Measurements from ENCODE around the gene SLC26A8.
"Not testable (repeated sequence)": the region's sequence is repeated elsewhere in the genome, so short reads cannot be mapped to it uniquely, and the experiment has no call there.

Gene SLC26A8

GRCh38 chr6:36038120-36038876, 13.9 kb upstream of the SLC26A8 start:
- no peak overlapping the region for H3K27ac Mint-ChIP-seq

GRCh38 chr6:36035225-36035624, 10.8 kb upstream of the SLC26A8 start:
- Mint-ChIP-seq H3K27me3 (no peaks in the 10 kb centered on the region), H3K36me3 (ENCODE audit: low read depth) (peaks cover 13% of the 10 kb centered on the region), H3K27ac (peak overlapping the region; percentile 52), H3K4me3 (no peak overlapping the region), H3K9me3 (no peaks in the 10 kb centered on the region), H3K4me1 (ENCODE audit: low read depth) (peaks cover 87% of the 10 kb centered on the region)

More at GRCh38 chr6:36038120-36038876, 13.9 kb upstream of the SLC26A8 start:
- H3K4me1 Mint-ChIP-seq (ENCODE audit: low read depth), result peaks cover 84% of the 10 kb centered on the region
- no peaks in the 10 kb centered on the region for H3K9me3 Mint-ChIP-seq
- no peaks in the 10 kb centered on the region for H3K27me3 Mint-ChIP-seq
- H3K36me3 Mint-ChIP-seq (ENCODE audit: low read depth), result peaks cover 9% of the 10 kb centered on the region
- H3K4me3 Mint-ChIP-seq, result no peak overlapping the region

- Mint-ChIP-seq H3K36me3 (ENCODE audit: low read depth) (peaks cover 13% of the 10 kb centered on the region), H3K27me3 (no peaks in the 10 kb centered on the region), H3K4me3 (no peak overlapping the region), H3K9me3 (no peaks in the 10 kb centered on the region), H3K4me1 (ENCODE audit: low read depth) (peaks cover 88% of the 10 kb centered on the region), H3K27ac (no peak overlapping the region)
Observed at GRCh38 chr6:36034441-36034840, 10.0 kb upstream of the SLC26A8 start.

DNA sequence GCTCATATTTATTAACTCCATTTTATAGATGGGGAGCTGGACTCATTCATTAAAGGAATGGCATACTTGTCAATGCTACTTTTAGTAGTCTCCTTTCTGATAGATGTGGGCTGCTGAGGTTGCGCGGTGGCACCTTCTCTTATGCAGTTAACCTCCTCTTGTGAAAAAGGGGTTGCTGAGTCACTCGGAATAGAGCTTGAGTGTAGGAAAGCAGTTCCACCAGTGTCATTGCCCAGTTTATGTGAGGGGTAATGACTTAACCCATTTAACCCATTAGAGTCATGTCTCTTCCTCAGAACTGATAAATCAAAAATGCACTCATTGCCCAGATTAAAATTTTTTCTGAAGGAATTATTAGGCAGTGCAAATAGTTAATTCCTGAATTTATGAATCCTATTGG, 9.5 kb upstream of the SLC26A8 start:
- Mint-ChIP-seq H3K4me1 (ENCODE audit: low read depth) (peaks cover 88% of the 10 kb centered on the region), H3K4me3 (peak overlapping the region; percentile 30), H3K9me3 (no peaks in the 10 kb centered on the region), H3K36me3 (ENCODE audit: low read depth) (peaks cover 11% of the 10 kb centered on the region), H3K27me3 (no peaks in the 10 kb centered on the region), H3K27ac (no peak overlapping the region)

DNA sequence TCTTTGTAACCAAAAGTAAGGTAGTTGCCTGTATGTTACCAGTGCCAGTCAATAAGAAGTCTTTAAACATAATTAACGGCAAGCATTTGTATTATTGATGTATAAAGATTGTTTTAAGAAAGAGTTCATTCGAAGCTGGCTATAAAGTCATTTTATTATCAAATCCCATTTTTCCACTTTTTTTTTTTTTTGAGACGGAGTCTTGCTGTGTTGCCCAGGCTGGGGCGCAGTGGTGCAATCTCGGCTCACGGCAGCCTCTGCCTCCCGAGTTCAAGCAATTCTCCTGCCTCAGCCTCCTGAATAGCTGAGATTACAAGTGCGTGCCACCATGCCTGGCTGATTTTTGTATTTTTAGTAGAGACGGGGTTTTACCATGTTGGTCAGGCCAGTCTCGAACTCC, 8.7 kb upstream of the SLC26A8 start:
- not testable (repeated sequence) for H3K4me3 Mint-ChIP-seq, H3K27me3 Mint-ChIP-seq, H3K27ac Mint-ChIP-seq, H3K9me3 Mint-ChIP-seq
- H3K4me1 Mint-ChIP-seq (ENCODE audit: low read depth), result peaks cover 83% of the 10 kb centered on the region
- peaks cover 15% of the 10 kb centered on the region for H3K36me3 Mint-ChIP-seq (ENCODE audit: low read depth)

DNA sequence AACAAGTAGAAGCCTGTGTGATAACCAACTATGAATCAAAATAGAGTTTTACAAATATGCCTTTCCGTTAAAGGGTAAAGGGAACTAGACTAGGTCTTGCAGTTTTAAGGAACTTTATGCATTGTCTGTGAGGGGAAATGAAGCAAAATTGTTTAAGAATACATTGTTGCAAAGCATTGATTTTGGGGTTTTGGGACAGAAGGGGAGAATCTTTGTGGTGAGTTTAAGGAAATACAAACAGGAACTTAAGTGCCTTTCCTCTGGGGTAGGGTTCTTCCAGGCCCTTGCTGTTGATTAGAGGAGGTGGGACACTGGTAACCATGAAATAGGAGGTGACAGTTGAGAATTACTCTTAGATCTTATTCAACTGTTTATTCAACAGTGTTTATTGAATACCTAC, 7.8 kb upstream of the SLC26A8 start:
- no peaks in the 10 kb centered on the region for H3K27me3 Mint-ChIP-seq
- no peaks in the 10 kb centered on the region for H3K9me3 Mint-ChIP-seq
- H3K4me3 Mint-ChIP-seq, result no peak overlapping the region
- peaks cover 15% of the 10 kb centered on the region for H3K36me3 Mint-ChIP-seq (ENCODE audit: low read depth)
- peak overlapping the region; percentile 68 for H3K27ac Mint-ChIP-seq
- H3K4me1 Mint-ChIP-seq (ENCODE audit: low read depth), result peaks cover 74% of the 10 kb centered on the region

GRCh38 chr6:36029464-36029863, 5.0 kb upstream of the SLC26A8 start:
- peak overlapping the region; percentile 96 for H3K4me3 Mint-ChIP-seq
- peak overlapping the region; percentile 95 for H3K27ac Mint-ChIP-seq
- H3K27me3 Mint-ChIP-seq, result peaks cover 15% of the 10 kb centered on the region
- H3K4me1 Mint-ChIP-seq (ENCODE audit: low read depth), result peaks cover 60% of the 10 kb centered on the region
- H3K9me3 Mint-ChIP-seq, result no peaks in the 10 kb centered on the region
- H3K36me3 Mint-ChIP-seq (ENCODE audit: low read depth), result peaks cover 11% of the 10 kb centered on the region

DNA sequence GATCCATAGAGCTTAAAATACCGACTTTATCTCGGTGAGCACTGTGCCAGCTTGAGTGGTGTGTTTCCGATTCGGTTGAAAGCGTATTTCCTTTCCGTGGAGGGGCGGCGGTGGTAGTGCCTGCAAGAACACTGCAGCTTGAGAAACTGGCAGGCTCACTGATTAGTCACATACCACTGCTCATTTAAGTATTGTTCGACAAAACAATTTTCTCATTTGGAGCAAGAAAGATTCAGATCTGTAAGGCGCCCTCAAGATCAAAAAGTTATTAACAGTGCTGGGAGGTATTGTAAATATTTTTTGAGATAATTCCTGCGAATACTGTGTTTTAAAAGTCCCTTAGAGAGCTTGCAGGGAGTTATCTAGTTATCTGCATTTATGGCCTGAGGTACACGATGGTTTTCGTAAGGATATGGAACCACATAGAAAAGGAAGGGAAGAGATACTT, 4.5 kb upstream of the SLC26A8 start:
- Mint-ChIP-seq H3K9me3 (no peaks in the 10 kb centered on the region), H3K27ac (peak overlapping the region; percentile 95), H3K27me3 (peaks cover 18% of the 10 kb centered on the region), H3K4me3 (peak overlapping the region; percentile 96), H3K36me3 (ENCODE audit: low read depth) (peaks cover 11% of the 10 kb centered on the region), H3K4me1 (ENCODE audit: low read depth) (peaks cover 57% of the 10 kb centered on the region)

- Mint-ChIP-seq H3K4me1 (ENCODE audit: low read depth) (peaks cover 54% of the 10 kb centered on the region), H3K27ac (peak overlapping the region; percentile 95), H3K36me3 (ENCODE audit: low read depth) (peaks cover 11% of the 10 kb centered on the region), H3K27me3 (peaks cover 22% of the 10 kb centered on the region), H3K4me3 (peak overlapping the region; percentile 96), H3K9me3 (no peaks in the 10 kb centered on the region)
Observed at GRCh38 chr6:36028088-36028876, 3.8 kb upstream of the SLC26A8 start.

DNA sequence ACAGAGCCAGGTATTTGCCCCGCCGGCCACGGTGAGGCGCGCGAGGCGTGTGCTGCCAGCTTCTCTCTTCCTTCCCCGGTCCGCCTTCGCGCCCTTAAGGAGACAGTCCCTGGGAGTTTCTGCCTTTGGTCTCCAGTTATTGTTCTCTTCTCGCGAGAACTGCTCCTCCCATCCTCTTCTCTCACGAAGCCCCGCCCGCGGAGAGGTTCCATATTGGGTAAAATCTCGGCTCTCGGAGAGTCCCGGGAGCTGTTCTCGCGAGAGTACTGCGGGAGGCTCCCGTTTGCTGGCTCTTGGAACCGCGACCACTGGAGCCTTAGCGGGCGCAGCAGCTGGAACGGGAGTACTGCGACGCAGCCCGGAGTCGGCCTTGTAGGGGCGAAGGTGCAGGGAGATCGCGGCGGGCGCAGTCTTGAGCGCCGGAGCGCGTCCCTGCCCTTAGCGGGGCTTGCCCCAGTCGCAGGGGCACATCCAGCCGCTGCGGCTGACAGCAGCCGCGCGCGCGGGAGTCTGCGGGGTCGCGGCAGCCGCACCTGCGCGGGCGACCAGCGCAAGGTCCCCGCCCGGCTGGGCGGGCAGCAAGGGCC, 3.2 kb upstream of the SLC26A8 start, which contains the start of gene MAPK14:
Gene MAPK14 (plus strand): TSS at position 308 of the 587 bp plus-strand sequence. CDS start 350 bp downstream, outside the sequence.
- Mint-ChIP-seq H3K36me3 (ENCODE audit: low read depth) (peaks cover 11% of the 10 kb centered on the region), H3K4me1 (ENCODE audit: low read depth) (peaks cover 47% of the 10 kb centered on the region), H3K27me3 (peaks cover 22% of the 10 kb centered on the region), H3K4me3 (peak within 1 kb of the TSS; percentile 96), H3K27ac (peak within 1 kb of the TSS; percentile 95), H3K9me3 (no peaks in the 10 kb centered on the region)

GRCh38 chr6:36025932-36026327, 1.5 kb upstream of the SLC26A8 start:
- Mint-ChIP-seq H3K27me3 (peaks cover 22% of the 10 kb centered on the region), H3K4me3 (no peak overlapping the region), H3K27ac (no peak overlapping the region)

GRCh38 chr6:36025260-36025931, 955 bp upstream of the SLC26A8 start:
- H3K36me3 Mint-ChIP-seq (ENCODE audit: low read depth), result peaks cover 6% of the 10 kb centered on the region
- no peak overlapping the region for H3K27ac Mint-ChIP-seq
- H3K4me3 Mint-ChIP-seq, result peak overlapping the region; percentile 6
- H3K9me3 Mint-ChIP-seq, result no peaks in the 10 kb centered on the region
- peaks cover 27% of the 10 kb centered on the region for H3K4me1 Mint-ChIP-seq (ENCODE audit: low read depth)
- peaks cover 22% of the 10 kb centered on the region for H3K27me3 Mint-ChIP-seq

More at GRCh38 chr6:36025932-36026327, 1.5 kb upstream of the SLC26A8 start:
- Mint-ChIP-seq H3K4me1 (ENCODE audit: low read depth) (peaks cover 32% of the 10 kb centered on the region), H3K9me3 (no peaks in the 10 kb centered on the region), H3K36me3 (ENCODE audit: low read depth) (peaks cover 6% of the 10 kb centered on the region)

DNA sequence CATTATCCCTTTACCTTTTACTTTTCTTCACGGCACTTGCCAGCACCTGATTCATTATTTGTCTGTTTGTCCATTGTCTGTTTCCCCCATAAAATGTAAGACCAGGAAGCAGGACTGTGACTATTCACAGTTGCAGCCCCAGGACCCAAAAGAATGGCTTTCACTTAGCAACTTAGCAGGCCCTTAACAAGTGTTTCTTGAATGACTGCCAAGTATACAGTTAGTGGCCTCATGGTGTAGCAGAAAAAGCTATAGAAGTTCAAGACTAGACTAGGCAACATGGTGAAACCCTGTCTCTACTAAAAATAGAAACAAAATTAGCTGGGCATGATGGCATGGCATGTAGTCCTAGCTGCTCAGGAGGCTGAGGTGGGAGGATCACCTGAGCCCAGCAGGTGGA, 4.3 kb downstream of the SLC26A8 start:
- H3K4me3 Mint-ChIP-seq, result no peak overlapping the region
- H3K9me3 Mint-ChIP-seq, result no peaks in the 10 kb centered on the region
- no peaks in the 10 kb centered on the region for H3K36me3 Mint-ChIP-seq (ENCODE audit: low read depth)
- peaks cover 11% of the 10 kb centered on the region for H3K4me1 Mint-ChIP-seq (ENCODE audit: low read depth)
- no peak overlapping the region for H3K27ac Mint-ChIP-seq
- H3K27me3 Mint-ChIP-seq, result peaks cover 12% of the 10 kb centered on the region

DNA sequence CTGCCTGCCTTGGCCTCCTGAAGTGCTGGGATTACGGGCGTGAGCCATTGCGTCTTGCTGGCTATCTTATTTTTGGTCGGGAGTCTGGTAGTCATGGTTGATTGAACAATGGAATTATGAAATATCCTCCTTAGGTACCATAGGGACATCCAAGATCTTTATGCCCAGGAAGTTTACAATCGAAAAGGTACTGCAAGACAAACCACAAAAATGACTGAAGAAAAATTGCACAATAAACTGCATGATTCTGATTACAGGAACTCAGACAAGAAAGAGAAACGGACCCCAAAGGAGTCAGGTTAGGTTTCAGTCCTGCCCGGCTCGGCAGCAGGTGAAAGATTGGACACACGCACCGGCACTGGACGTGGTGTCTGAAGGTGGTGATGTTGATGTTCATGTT, 5.3 kb downstream of the SLC26A8 start:
- Mint-ChIP-seq H3K4me3 (no peak overlapping the region), H3K9me3 (no peaks in the 10 kb centered on the region), H3K36me3 (ENCODE audit: low read depth) (no peaks in the 10 kb centered on the region), H3K27me3 (peaks cover 8% of the 10 kb centered on the region), H3K4me1 (ENCODE audit: low read depth) (peaks cover 6% of the 10 kb centered on the region), H3K27ac (no peak overlapping the region)
